H1 (cell line): ENCODE data around the gene PHKA1. TPM values are rescaled to one million over a fixed set of nuclear protein-coding genes. Genes with fewer than 3 reads are reported as not detected.

Experiments
- CTCF ChIA-PET: fragments of 300-600 bp; sonication (Branson Sonifier 250); formaldehyde crosslinking; loops from one replicate; lab custom pipeline; 2021; ENCODE audit not compliant: partially characterized antibody; lab: Charles Lee
- POLR2A ChIA-PET: fragments of 300-600 bp; sonication (Branson Sonifier 250); formaldehyde crosslinking; loops from one replicate; lab custom pipeline; 2021; ENCODE audit warnings: inconsistent platforms; ENCODE audit not compliant: partially characterized antibody; lab: Charles Lee
- DNase-seq, 2 experiments: peaks; one replicate each; pipeline versions ENCODE4 v3.0.0 to v3.0.0-alpha.2; 2010 to 2022; ENCODE audit warnings: low spot score in 2 of 2, low read depth in 1 of 2, mixed read lengths in 1 of 2
- FAIRE-seq: peaks from 2 replicates; lab custom pipeline; 2011; peaks lifted over from hg19 to GRCh38; lab: Jason Lieb, UNC
- H2AFZ ChIP-seq: 2 replicates; pipeline ENCODE4 v1.8.1; 2012; ENCODE audit warnings: low read length, inconsistent platforms
- H2AK5ac ChIP-seq: 2 replicates; pipeline ENCODE4 v1.6.1; 2013; ENCODE audit warnings: low read depth, low read length
- H2BK120ac ChIP-seq: replicated peaks from 2 replicates; pipeline ENCODE3; 2013; ENCODE audit warnings: low read depth, low read length, inconsistent platforms
- H2BK12ac ChIP-seq: 2 replicates; pipeline ENCODE4 v1.6.1; 2013; ENCODE audit warnings: low read depth, low read length
- H2BK15ac ChIP-seq: 2 replicates; pipeline ENCODE4 v1.6.1; 2013; ENCODE audit warnings: low read length
- H2BK20ac ChIP-seq: 2 replicates; pipeline ENCODE4 v1.6.1; 2013; ENCODE audit warnings: low read length
- H2BK5ac ChIP-seq: 2 replicates; pipeline ENCODE4 v1.6.1; 2013; ENCODE audit warnings: low read depth, low read length
- H3K14ac ChIP-seq: 2 replicates; pipeline ENCODE4 v1.6.1; 2013; ENCODE audit warnings: inconsistent platforms; ENCODE audit not compliant: insufficient read length
- H3K18ac ChIP-seq: 2 replicates; pipeline ENCODE4 v1.6.1; 2013; ENCODE audit warnings: low read length; ENCODE audit errors: extremely low read depth
- H3K23ac ChIP-seq: 2 replicates; pipeline ENCODE4 v1.6.1; 2013; ENCODE audit warnings: inconsistent platforms; ENCODE audit not compliant: insufficient read length
- H3K23me2 ChIP-seq: 2 replicates; pipeline ENCODE4 v1.6.1; 2013; ENCODE audit warnings: low read depth, low read length
- H3K27ac ChIP-seq: 2 replicates; pipeline ENCODE4 v1.6.1; 2011; ENCODE audit warnings: low read depth, low read length, inconsistent platforms
- H3K27me3 ChIP-seq, 4 experiments: replicated peaks in 1 of 4; 1 replicate in 1 of 4; 2 replicates in 3 of 4; pipeline versions ENCODE4 v1.6.1 to v1.8.1; 2011 to 2013; ENCODE audit warnings: low read length in 3 of 4, mild to moderate bottlenecking in 3 of 4, inconsistent platforms in 2 of 4, mixed read lengths in 2 of 4, moderate library complexity in 1 of 4; ENCODE audit not compliant: control insufficient read depth in 3 of 4, insufficient read depth in 3 of 4; ENCODE audit errors: extremely low read depth in 1 of 4
- H3K36me3 ChIP-seq, 4 experiments: 2 replicates each; pipeline versions ENCODE4 v1.6.1 to v1.8.1; 2011 to 2013; ENCODE audit warnings: mild to moderate bottlenecking in 4 of 4, low read length in 3 of 4, moderate library complexity in 2 of 4, control low read depth in 1 of 4, inconsistent platforms in 1 of 4; ENCODE audit not compliant: insufficient read depth in 4 of 4, control insufficient read depth in 2 of 4
- H3K4ac ChIP-seq: replicated peaks from 2 replicates; pipeline ENCODE3; 2013; ENCODE audit warnings: low read length, low read depth, mixed read lengths, inconsistent platforms; ENCODE audit not compliant: insufficient read length
- H3K4me1 ChIP-seq, 4 experiments: replicated peaks in 1 of 4; 1 replicate in 1 of 4; 2 replicates in 3 of 4; pipeline versions ENCODE4 v1.6.1 to v1.8.1; 2011 to 2013; ENCODE audit warnings: low read length in 3 of 4, inconsistent platforms in 2 of 4, mixed read lengths in 1 of 4; ENCODE audit not compliant: insufficient read depth in 4 of 4, control insufficient read depth in 3 of 4
- H3K4me2 ChIP-seq, 2 experiments: 2 replicates each; pipeline versions ENCODE4 v1.6.1 to v1.8.1; 2011 to 2013; ENCODE audit warnings: low read depth in 2 of 2, low read length in 2 of 2, control low read depth in 1 of 2, inconsistent platforms in 1 of 2, mild to moderate bottlenecking in 1 of 2; ENCODE audit not compliant: insufficient read depth in 1 of 2
- H3K4me3 ChIP-seq, 4 experiments: fragments of 200-600, 300-600 bp in 1 of 4; sonication (generic), shearing (Covaris generic), sonication (Bioruptor Twin) in 1 of 4; 2 replicates each; pipeline versions ENCODE4 v1.5.1 to v1.8.1; 2011 to 2016; ENCODE audit warnings: low read length in 4 of 4, low read depth in 3 of 4, control low read depth in 2 of 4, inconsistent platforms in 2 of 4, mild to moderate bottlenecking in 2 of 4, mixed read lengths in 1 of 4, moderate library complexity in 1 of 4; ENCODE audit not compliant: insufficient read depth in 2 of 4; ENCODE audit errors: extremely low read depth in 1 of 4
- H3K56ac ChIP-seq: replicated peaks from 2 replicates; pipeline ENCODE3; 2013; ENCODE audit warnings: low read depth, mild to moderate bottlenecking, mixed read lengths, low read length, inconsistent platforms; ENCODE audit not compliant: insufficient read length
- H3K79me1 ChIP-seq: 2 replicates; pipeline ENCODE4 v1.6.1; 2013; ENCODE audit warnings: low read depth, low read length, control low read depth
- H3K79me2 ChIP-seq, 2 experiments: 2 replicates each; pipeline versions ENCODE4 v1.6.1 to v1.8.1; 2012 to 2013; ENCODE audit warnings: low read length in 2 of 2, mild to moderate bottlenecking in 2 of 2, inconsistent platforms in 1 of 2; ENCODE audit not compliant: insufficient read depth in 2 of 2, control insufficient read depth in 1 of 2
- H3K9ac ChIP-seq, 4 experiments: replicated peaks in 1 of 4; 1 replicate in 1 of 4; 2 replicates in 3 of 4; pipeline versions ENCODE4 v1.6.1 to v1.8.1; 2011 to 2013; ENCODE audit warnings: low read depth in 3 of 4, low read length in 3 of 4, control low read depth in 2 of 4, mild to moderate bottlenecking in 2 of 4, moderate library complexity in 2 of 4, inconsistent platforms in 1 of 4; ENCODE audit errors: extremely low read depth in 1 of 4
- H3K9me3 ChIP-seq, 2 experiments: 2 replicates each; pipeline versions ENCODE4 v1.6.1 to v1.8.1; 2012 to 2013; ENCODE audit warnings: mild to moderate bottlenecking in 2 of 2, moderate library complexity in 2 of 2, control low read depth in 1 of 2, inconsistent platforms in 1 of 2, low read depth in 1 of 2, low read length in 1 of 2, mixed read lengths in 1 of 2; ENCODE audit not compliant: insufficient read depth in 2 of 2
- H4K20me1 ChIP-seq, 2 experiments: replicated peaks in 1 of 2; 2 replicates each; pipeline versions ENCODE3 to v1.8.1; 2011 to 2013; ENCODE audit warnings: inconsistent platforms in 2 of 2, low read length in 2 of 2, mild to moderate bottlenecking in 1 of 2; ENCODE audit not compliant: insufficient read depth in 2 of 2, control insufficient read depth in 1 of 2
- H4K5ac ChIP-seq: 2 replicates; pipeline ENCODE4 v1.6.1; 2013; ENCODE audit warnings: low read length, low read depth, mixed read lengths, inconsistent platforms; ENCODE audit not compliant: insufficient read length
- H4K8ac ChIP-seq: 2 replicates; pipeline ENCODE4 v1.8.0; 2013; ENCODE audit warnings: mild to moderate bottlenecking, moderate library complexity, low read length, inconsistent platforms; ENCODE audit not compliant: insufficient read depth; ENCODE audit errors: extremely low read depth
- H4K91ac ChIP-seq: replicated peaks from 2 replicates; pipeline ENCODE3; 2013; ENCODE audit warnings: low read length, mixed read lengths, inconsistent platforms; ENCODE audit not compliant: insufficient read length
- ASH2L ChIP-seq: fragments of 200-600, 300-600 bp; sonication (generic); IDR thresholded peaks from one replicate; pipeline ENCODE4 v1.7.1; 2017; ENCODE audit warnings: low read length
- ATF2 ChIP-seq: IDR thresholded peaks from 2 replicates; pipeline ENCODE4 v1.6.1; 2012; ENCODE audit warnings: low read length, inconsistent platforms
- BACH1 ChIP-seq: IDR thresholded peaks from 2 replicates; pipeline ENCODE4 v1.6.1; 2012; ENCODE audit warnings: low read length, improper control_type of control experiment
- BRCA1 ChIP-seq: IDR thresholded peaks from 2 replicates; pipeline ENCODE4 v1.6.1; 2012; ENCODE audit warnings: low read depth, low read length, improper control_type of control experiment
- CREB1 ChIP-seq: IDR thresholded peaks from 2 replicates; pipeline ENCODE4 v1.6.1; 2012; ENCODE audit warnings: inconsistent platforms
- JUN ChIP-seq: IDR thresholded peaks from 2 replicates; pipeline ENCODE4 v1.6.1; 2011; ENCODE audit warnings: low read depth, mild to moderate bottlenecking, improper control_type of control experiment, low read length
- MAX ChIP-seq: IDR thresholded peaks from 2 replicates; pipeline ENCODE4 v1.6.1; 2012; ENCODE audit warnings: inconsistent platforms
- POLR2A ChIP-seq, 2 experiments: IDR thresholded peaks; 1 replicate in 1 of 2; 2 replicates in 1 of 2; pipeline ENCODE4 v1.6.1; 2011; ENCODE audit warnings: low read depth in 2 of 2, low read length in 2 of 2, mild to moderate bottlenecking in 2 of 2; ENCODE audit errors: control extremely low read depth in 1 of 2
- RAD21 ChIP-seq, 2 experiments: IDR thresholded peaks in 1 of 2; conservative IDR thresholded peaks in 1 of 2; 2 replicates each; pipeline ENCODE4 v1.6.1; 2011; ENCODE audit warnings: low read depth in 2 of 2, low read length in 2 of 2, improper control_type of control experiment in 1 of 2, inconsistent platforms in 1 of 2, mild to moderate bottlenecking in 1 of 2, moderate library complexity in 1 of 2
- RXRA ChIP-seq: IDR thresholded peaks from 2 replicates; pipeline ENCODE4 v1.6.1; 2011; ENCODE audit warnings: low read depth, mild to moderate bottlenecking, low read length, moderate library complexity; ENCODE audit not compliant: insufficient read depth
- SP1 ChIP-seq: IDR thresholded peaks from 2 replicates; pipeline ENCODE4 v1.6.1; 2011; ENCODE audit warnings: low read depth, low read length
- SP2 ChIP-seq: IDR thresholded peaks from 2 replicates; pipeline ENCODE4 v1.6.1; 2012; ENCODE audit warnings: mild to moderate bottlenecking, low read length, inconsistent platforms
- WGBS, 2 experiments: shearing (Covaris generic) in 1 of 2; methylation state at CpG; one replicate each; pipeline versions ENCODE4 v1.1.6 to v1.1.7; 2013 to 2015; ENCODE audit warnings: low lambda C conversion rate in 2 of 2, mixed read lengths in 2 of 2, inconsistent platforms in 1 of 2, low coverage in 1 of 2, missing lambda C conversion rate in 1 of 2; ENCODE audit not compliant: insufficient replicate concordance in 2 of 2, insufficient coverage in 1 of 2, insufficient read length in 1 of 2; ENCODE audit errors: extremely low coverage in 1 of 2, missing lambda C conversion rate in 1 of 2; 5-methylcytosine and 5-hydroxymethylcytosine counted together
- polyA plus RNA-seq, 7 experiments: library from polyadenylated mRNA; depleted of rRNA in 3 of 7; stranded (reverse) in 5 of 7; unstranded in 2 of 7; fragments of >200 nt in 5 of 7; fragments of 200-250 nt in 2 of 7; gene quantifications; 1 replicate in 5 of 7; 2 replicates in 1 of 7; 4 replicates in 1 of 7; pipeline versions ENCODE4 v1.2.1 to v1.2.3, GENCODE V29; 2011 to 2013; ENCODE audit warnings: missing spikeins in 2 of 7, mixed read lengths in 2 of 7
- total RNA-seq: library from RNA; stranded (reverse); fragmentation: NEBNext Ultra II Directional; extraction: Animal tissue kit (Norgen Biotek cat#: 25700); gene quantifications from 2 replicates; pipeline ENCODE4 v1.2.1, GENCODE V29; 2021

The PHKA1 gene
- total and polyA plus RNA-seq, 2 of the 8 experiments (the other 6 are each of a cell fraction or from before 2014, with no cell fraction given) = 4.2 to 7.2 TPM

GRCh38 chrX:72536542-72536941 lies 177.6 kb downstream of the PHKA1 start:
- no peak overlapping the region for H2BK120ac ChIP-seq
- POLR2A ChIA-PET = interaction anchor here (1.1 kb wide), 1 partner anchor 9 kb away, joined by 3 read pairs; no protein-coding TSS in a partner anchor
- H3K9me3 ChIP-seq = no peaks in the 10 kb centered on the region
- H4K91ac ChIP-seq = no peak overlapping the region
- no peak overlapping the region for H3K56ac ChIP-seq
- no peak overlapping the region for H2BK12ac ChIP-seq
- no peak for DNase-seq
- H3K4me1 ChIP-seq = no peaks in the 10 kb centered on the region
- H3K9ac ChIP-seq = no peak overlapping the region
- no peak overlapping the region for H4K5ac ChIP-seq
- H3K4me3 ChIP-seq = no peak overlapping the region
- H3K79me2 ChIP-seq = no peaks in the 10 kb centered on the region
- no peak overlapping the region for H3K4ac ChIP-seq
- no peak overlapping the region for H2BK5ac ChIP-seq
- no peak overlapping the region for H3K18ac ChIP-seq
- no peak overlapping the region for H3K27ac ChIP-seq
- CTCF ChIA-PET = interaction anchor here (4.9 kb wide), 1 partner anchor 237 kb away, joined by 46 read pairs; no protein-coding TSS in a partner anchor
- no peak overlapping the region for H2BK20ac ChIP-seq
- H4K20me1 ChIP-seq = no peaks in the 10 kb centered on the region
- no peak overlapping the region for H3K4me2 ChIP-seq
- no peaks in the 10 kb centered on the region for H3K79me1 ChIP-seq
- FAIRE-seq = no peak
- no peak overlapping the region for H2AFZ ChIP-seq
- H3K23ac ChIP-seq = no peak overlapping the region
- H2BK15ac ChIP-seq = no peak overlapping the region
- 85% methylated on average over 1 of the region's 1 CpG; no CpG with 5 or more reads in 1 of the 2 experiments for WGBS, 2 experiments
- H2AK5ac ChIP-seq = no peak overlapping the region
- no peak overlapping the region for H3K14ac ChIP-seq
- H4K8ac ChIP-seq = no peak overlapping the region
- H3K23me2 ChIP-seq = no peaks in the 10 kb centered on the region
- no peaks in the 10 kb centered on the region for H3K27me3 ChIP-seq
- no peaks in the 10 kb centered on the region for H3K36me3 ChIP-seq
- TF ChIP-seq ATF2 (no peak), RAD21 (IDR thresholded peaks at IDR 0.05 in 1 of 2, conservative IDR thresholded peaks at IDR 0.05 in 1 of 2; ENCODE audit: low read depth in 2 of 2, low read length in 2 of 2) (no peak), SP2 (no peak), CREB1 (no peak), ASH2L (no peak), JUN (no peak), BRCA1 (no peak), SP1 (no peak), POLR2A (IDR thresholded peaks at IDR 0.05; ENCODE audit: control extremely low read depth in 1 of 2, low read depth in 2 of 2, low read length in 2 of 2) (no peak), RXRA (no peak), BACH1 (no peak), MAX (no peak)
